Astrocyte (in vitro differentiated cells and primary cell): Measurements from ENCODE around the gene OR52B4.

Source experiments
- EZH2 ChIP-seq: IDR thresholded peaks from 2 replicates; pipeline ENCODE4 v1.6.1; 2012; ENCODE audit warnings: mild to moderate bottlenecking, low read length, inconsistent platforms; ENCODE audit not compliant: insufficient read depth
- TF ChIP-seq, protein P1 (sequence below): IDR thresholded peaks from 2 replicates; pipeline ENCODE4 v1.5.1; 2011; ENCODE audit warnings: low read depth, mild to moderate bottlenecking, inconsistent platforms, low read length, moderate library complexity; ENCODE audit not compliant: insufficient read depth

DNA sequence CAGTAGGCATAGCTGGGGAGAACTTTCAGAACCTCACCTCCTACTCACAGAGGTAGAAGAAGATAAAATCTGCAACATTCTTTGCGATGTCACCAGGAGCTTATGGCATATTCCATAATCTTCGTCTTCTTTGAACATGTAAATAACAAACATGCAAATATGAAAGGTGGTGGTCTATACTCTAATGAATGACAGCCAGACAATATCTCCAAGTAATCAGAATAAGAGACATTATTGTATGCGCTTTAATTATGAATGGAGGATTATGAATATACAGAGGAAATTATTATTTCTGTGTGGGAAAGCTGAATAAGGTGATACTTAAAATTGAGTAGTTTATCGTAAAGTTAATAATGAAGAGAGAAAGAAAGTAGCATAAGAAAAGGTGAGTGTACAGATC lies at the start of gene OR52B4:
- TF ChIP-seq, protein P1, sequence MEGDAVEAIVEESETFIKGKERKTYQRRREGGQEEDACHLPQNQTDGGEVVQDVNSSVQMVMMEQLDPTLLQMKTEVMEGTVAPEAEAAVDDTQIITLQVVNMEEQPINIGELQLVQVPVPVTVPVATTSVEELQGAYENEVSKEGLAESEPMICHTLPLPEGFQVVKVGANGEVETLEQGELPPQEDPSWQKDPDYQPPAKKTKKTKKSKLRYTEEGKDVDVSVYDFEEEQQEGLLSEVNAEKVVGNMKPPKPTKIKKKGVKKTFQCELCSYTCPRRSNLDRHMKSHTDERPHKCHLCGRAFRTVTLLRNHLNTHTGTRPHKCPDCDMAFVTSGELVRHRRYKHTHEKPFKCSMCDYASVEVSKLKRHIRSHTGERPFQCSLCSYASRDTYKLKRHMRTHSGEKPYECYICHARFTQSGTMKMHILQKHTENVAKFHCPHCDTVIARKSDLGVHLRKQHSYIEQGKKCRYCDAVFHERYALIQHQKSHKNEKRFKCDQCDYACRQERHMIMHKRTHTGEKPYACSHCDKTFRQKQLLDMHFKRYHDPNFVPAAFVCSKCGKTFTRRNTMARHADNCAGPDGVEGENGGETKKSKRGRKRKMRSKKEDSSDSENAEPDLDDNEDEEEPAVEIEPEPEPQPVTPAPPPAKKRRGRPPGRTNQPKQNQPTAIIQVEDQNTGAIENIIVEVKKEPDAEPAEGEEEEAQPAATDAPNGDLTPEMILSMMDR = no peak
- no peak for TF ChIP-seq EZH2
